ENCODE data around the gene DGKQ. TPM values are rescaled to one million over a fixed set of nuclear protein-coding genes. Genes with fewer than 3 reads are reported as not detected.

Gene DGKQ
- total and polyA plus RNA-seq, 9 of the 15 experiments (the other 6 are each of a cell fraction or from before 2014, with no cell fraction given) = 0.17 to 22.0 (median 5.6) TPM

- no peak for TF ChIP-seq EP300 (IDR thresholded peaks at IDR 0.05; ENCODE audit: low read length)
- no peak for TF ChIP-seq GTF2E2 (tag; IDR thresholded peaks at IDR 0.05)
- TF ChIP-seq ZNF740 (CRISPR knock-in tag; IDR thresholded peaks at IDR 0.05) = no peak
- no peak for TF ChIP-seq ZNF740 (tag; IDR thresholded peaks at IDR 0.05)
- TF ChIP-seq ZBTB43 (CRISPR knock-in tag; IDR thresholded peaks at IDR 0.05) = no peak
- TF ChIP-seq ZNF23 (CRISPR knock-in tag; IDR thresholded peaks at IDR 0.05) = no peak
- no peak for TF ChIP-seq SMARCB1 (IDR thresholded peaks at IDR 0.05; ENCODE audit: insufficient read length, low read depth)
- no peak for TF ChIP-seq KLF13 (tag; IDR thresholded peaks at IDR 0.05; ENCODE audit: borderline replicate concordance, low read depth)
- TF ChIP-seq NR2C1 (IDR thresholded peaks at IDR 0.05) = no peak
- no peak for TF ChIP-seq NR2C1 (tag; IDR thresholded peaks at IDR 0.05)
- no peak for TF ChIP-seq DACH1 (IDR thresholded peaks at IDR 0.05; ENCODE audit: partially characterized antibody)
- TF ChIP-seq OTX1 (CRISPR knock-in tag; IDR thresholded peaks at IDR 0.05) = no peak
- no peak for TF ChIP-seq ILK (tag; IDR thresholded peaks at IDR 0.05; ENCODE audit: borderline replicate concordance, low read depth)
- no peak for TF ChIP-seq EP400 (IDR thresholded peaks at IDR 0.05)
- 0 out of 2 replicates have a peak, but pooled peaks have one; percentile 72 for TF ChIP-seq TGIF2 (CRISPR knock-in tag; IDR thresholded peaks at IDR 0.05)
- no peak for TF ChIP-seq PYGO2 (tag; IDR thresholded peaks at IDR 0.05)
- no peak for TF ChIP-seq SRSF9 (IDR thresholded peaks at IDR 0.05; ENCODE audit: borderline replicate concordance, low read depth, low read length)
- TF ChIP-seq ZNF280B (CRISPR knock-in tag; IDR thresholded peaks at IDR 0.05) = no peak
- TF ChIP-seq, protein P1, sequence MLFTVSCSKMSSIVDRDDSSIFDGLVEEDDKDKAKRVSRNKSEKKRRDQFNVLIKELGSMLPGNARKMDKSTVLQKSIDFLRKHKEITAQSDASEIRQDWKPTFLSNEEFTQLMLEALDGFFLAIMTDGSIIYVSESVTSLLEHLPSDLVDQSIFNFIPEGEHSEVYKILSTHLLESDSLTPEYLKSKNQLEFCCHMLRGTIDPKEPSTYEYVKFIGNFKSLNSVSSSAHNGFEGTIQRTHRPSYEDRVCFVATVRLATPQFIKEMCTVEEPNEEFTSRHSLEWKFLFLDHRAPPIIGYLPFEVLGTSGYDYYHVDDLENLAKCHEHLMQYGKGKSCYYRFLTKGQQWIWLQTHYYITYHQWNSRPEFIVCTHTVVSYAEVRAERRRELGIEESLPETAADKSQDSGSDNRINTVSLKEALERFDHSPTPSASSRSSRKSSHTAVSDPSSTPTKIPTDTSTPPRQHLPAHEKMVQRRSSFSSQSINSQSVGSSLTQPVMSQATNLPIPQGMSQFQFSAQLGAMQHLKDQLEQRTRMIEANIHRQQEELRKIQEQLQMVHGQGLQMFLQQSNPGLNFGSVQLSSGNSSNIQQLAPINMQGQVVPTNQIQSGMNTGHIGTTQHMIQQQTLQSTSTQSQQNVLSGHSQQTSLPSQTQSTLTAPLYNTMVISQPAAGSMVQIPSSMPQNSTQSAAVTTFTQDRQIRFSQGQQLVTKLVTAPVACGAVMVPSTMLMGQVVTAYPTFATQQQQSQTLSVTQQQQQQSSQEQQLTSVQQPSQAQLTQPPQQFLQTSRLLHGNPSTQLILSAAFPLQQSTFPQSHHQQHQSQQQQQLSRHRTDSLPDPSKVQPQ (CRISPR knock-in tag; IDR thresholded peaks at IDR 0.05; ENCODE audit: borderline replicate concordance) = no peak
- no peak for TF ChIP-seq SLC30A9 (CRISPR knock-in tag; IDR thresholded peaks at IDR 0.05)
- no peak for TF ChIP-seq NR2C2 (CRISPR knock-in tag; IDR thresholded peaks at IDR 0.05)
- peak; percentile 44 for TF ChIP-seq NR2C2 (tag; IDR thresholded peaks at IDR 0.05)
Observed at GRCh38 chr4:973431-974397, at the start of gene DGKQ (continued).
